OCI-LY3 (cell line): ENCODE results near the gene CYYR1.

Source experiments
- EZH2phosphoT487 ChIP-seq: fragments of 200-600 bp; shearing (Covaris generic); IDR thresholded peaks from 2 replicates; pipeline ENCODE4 v1.6.1; 2018; ENCODE audit warnings: antibody characterized with exemption, mixed run types, low read depth
- TF ChIP-seq, protein P1 (sequence below): fragments of 200-600, 300-600 bp; sonication (generic); IDR thresholded peaks from 2 replicates; pipeline ENCODE4 v1.5.1; 2014; ENCODE audit warnings: antibody characterized with exemption, low read length, low read depth

DNA sequence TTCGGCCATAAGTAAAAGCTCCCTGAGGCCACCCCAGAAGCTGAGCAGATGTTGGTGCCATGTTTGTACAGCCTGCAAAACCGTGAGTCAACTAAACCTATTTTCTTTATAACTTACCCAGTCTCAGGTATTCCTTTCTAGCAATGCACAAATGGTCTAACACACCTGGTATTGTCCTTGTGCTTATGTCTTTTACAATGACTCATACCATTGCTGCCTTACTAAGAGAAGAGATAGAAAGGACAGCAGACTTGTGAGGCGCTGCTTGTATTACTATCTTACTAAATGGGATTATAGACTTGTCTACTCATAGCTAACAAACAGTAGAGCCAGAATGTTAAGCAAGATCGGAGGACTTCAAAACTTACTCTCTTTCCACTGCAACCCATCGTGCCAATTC lies 18.5 kb upstream of the CYYR1 start:
- TF ChIP-seq EZH2phosphoT487, result no peak
- TF ChIP-seq, protein P1, sequence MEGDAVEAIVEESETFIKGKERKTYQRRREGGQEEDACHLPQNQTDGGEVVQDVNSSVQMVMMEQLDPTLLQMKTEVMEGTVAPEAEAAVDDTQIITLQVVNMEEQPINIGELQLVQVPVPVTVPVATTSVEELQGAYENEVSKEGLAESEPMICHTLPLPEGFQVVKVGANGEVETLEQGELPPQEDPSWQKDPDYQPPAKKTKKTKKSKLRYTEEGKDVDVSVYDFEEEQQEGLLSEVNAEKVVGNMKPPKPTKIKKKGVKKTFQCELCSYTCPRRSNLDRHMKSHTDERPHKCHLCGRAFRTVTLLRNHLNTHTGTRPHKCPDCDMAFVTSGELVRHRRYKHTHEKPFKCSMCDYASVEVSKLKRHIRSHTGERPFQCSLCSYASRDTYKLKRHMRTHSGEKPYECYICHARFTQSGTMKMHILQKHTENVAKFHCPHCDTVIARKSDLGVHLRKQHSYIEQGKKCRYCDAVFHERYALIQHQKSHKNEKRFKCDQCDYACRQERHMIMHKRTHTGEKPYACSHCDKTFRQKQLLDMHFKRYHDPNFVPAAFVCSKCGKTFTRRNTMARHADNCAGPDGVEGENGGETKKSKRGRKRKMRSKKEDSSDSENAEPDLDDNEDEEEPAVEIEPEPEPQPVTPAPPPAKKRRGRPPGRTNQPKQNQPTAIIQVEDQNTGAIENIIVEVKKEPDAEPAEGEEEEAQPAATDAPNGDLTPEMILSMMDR, result no peak
